Anterior cingulate cortex (tissue), 58 donors: ENCODE results near the gene RBM11.
A peak's percentile ranks its signal among the peaks of the same experiment; 100 is the strongest.

Experiments
- DNase-seq, 58 donors: peaks; one replicate each; lab custom pipeline; 2025; lab: John Stamatoyannopoulos, UW

Gene RBM11

GRCh38 chr21:14267076-14267475 is 51.1 kb downstream of the RBM11 start:
- DNase-seq, result no peak

GRCh38 chr21:14270631-14271030 is 54.7 kb downstream of the RBM11 start:
- DNase-seq, result no peak

- no peak for DNase-seq
Measured at GRCh38 chr21:14271053-14271452, 55.1 kb downstream of the RBM11 start.

GRCh38 chr21:14271641-14272040 is 55.7 kb downstream of the RBM11 start:
- DNase-seq, result no peak

- DNase-seq, result peak in 24 of 58 donors; percentile 5 to 47 (median 14)
Measured at GRCh38 chr21:14273736-14274538, 58.0 kb downstream of the RBM11 start.

GRCh38 chr21:14275702-14276205 is 59.8 kb downstream of the RBM11 start:
- DNase-seq, result no peak
